ENCODE measurements around the gene PTK6. TPM values are rescaled to one million over a fixed set of nuclear protein-coding genes. Genes with fewer than 3 reads are reported as not detected.

Gene PTK6
- total RNA-seq, 1 donor from 2014 or later, result 0.33 TPM

DNA sequence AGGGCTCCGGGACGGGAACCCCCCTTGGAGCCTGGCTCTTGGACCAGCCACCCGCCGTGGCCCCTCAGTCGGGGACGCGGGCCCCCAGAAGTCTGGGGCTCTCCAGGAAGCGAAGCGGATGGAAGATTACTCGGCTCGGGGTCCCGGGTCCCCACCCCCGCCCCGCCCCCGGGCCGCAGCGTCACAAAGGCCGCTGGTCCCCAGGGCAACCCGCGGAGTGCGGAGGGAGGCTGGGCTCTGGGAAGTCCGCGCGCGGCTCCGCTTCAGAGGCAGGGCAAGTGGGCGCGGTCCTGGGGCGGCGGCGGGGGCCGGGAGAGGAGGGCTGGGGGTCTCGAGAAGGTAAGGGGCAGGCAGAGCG is 16.7 kb upstream of the PTK6 start, which contains the start of gene FNDC11:
Gene FNDC11 (plus strand): TSS at position 227 of the 358 bp plus-strand sequence. CDS start 1,505 bp downstream, outside the sequence.
- Histone ChIP-seq H3K4me3 (ENCODE audit: low read depth, low read length) (peak within 1 kb of the TSS; percentile 53), H3K36me3 (ENCODE audit: control insufficient read depth, insufficient read depth, low read length) (no peaks in the 10 kb centered on the region), H3K27me3 (ENCODE audit: control insufficient read depth, insufficient read depth, low read length) (peaks cover 19% of the 10 kb centered on the region)
- TF ChIP-seq, protein P1, sequence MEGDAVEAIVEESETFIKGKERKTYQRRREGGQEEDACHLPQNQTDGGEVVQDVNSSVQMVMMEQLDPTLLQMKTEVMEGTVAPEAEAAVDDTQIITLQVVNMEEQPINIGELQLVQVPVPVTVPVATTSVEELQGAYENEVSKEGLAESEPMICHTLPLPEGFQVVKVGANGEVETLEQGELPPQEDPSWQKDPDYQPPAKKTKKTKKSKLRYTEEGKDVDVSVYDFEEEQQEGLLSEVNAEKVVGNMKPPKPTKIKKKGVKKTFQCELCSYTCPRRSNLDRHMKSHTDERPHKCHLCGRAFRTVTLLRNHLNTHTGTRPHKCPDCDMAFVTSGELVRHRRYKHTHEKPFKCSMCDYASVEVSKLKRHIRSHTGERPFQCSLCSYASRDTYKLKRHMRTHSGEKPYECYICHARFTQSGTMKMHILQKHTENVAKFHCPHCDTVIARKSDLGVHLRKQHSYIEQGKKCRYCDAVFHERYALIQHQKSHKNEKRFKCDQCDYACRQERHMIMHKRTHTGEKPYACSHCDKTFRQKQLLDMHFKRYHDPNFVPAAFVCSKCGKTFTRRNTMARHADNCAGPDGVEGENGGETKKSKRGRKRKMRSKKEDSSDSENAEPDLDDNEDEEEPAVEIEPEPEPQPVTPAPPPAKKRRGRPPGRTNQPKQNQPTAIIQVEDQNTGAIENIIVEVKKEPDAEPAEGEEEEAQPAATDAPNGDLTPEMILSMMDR (IDR thresholded peaks at IDR 0.05; ENCODE audit: insufficient read depth, low read length, poor library complexity, severe bottlenecking), result no peak
- no peak for DNase-seq (ENCODE audit: low read depth)

DNA sequence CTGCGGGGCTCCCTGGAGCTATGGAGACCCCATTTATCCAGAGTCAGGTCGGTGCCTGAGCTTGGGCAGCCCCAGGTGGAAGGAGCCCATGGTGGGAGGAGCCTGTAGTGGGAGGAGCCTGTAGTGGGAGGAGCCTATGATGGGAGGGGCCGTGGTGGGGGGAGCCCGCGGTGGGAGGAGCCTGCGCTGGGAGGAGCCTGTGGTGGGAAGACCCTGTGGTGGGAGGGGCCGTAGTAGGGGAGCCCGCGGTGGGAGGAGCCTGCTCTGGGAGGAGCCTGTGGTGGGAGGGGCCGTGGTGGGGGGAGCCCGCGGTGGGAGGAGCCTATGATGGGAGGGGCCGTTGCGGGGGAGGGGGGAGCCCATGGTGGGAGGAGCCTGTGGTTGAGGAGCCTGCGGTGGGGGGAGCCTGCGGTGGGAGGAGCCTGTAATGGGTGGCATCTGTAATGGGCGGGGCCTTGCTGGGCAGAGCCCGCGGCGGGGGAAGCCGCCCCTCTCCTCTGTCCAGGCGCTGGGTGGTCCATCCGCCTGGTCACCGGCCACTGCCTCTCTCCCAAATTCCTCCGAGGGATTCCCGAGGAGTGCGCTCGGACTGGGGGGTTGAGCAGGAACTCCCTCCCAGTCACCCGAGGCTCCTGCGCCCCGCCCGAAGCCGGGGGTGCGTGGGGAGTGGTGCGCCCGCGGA is 16.2 kb upstream of the PTK6 start:
- Histone ChIP-seq H3K27me3 (ENCODE audit: control insufficient read depth, insufficient read depth, low read length) (peaks cover 24% of the 10 kb centered on the region), H3K36me3 (ENCODE audit: control insufficient read depth, insufficient read depth, low read length) (no peaks in the 10 kb centered on the region)
- DNase-seq (ENCODE audit: low read depth), result no peak

DNA sequence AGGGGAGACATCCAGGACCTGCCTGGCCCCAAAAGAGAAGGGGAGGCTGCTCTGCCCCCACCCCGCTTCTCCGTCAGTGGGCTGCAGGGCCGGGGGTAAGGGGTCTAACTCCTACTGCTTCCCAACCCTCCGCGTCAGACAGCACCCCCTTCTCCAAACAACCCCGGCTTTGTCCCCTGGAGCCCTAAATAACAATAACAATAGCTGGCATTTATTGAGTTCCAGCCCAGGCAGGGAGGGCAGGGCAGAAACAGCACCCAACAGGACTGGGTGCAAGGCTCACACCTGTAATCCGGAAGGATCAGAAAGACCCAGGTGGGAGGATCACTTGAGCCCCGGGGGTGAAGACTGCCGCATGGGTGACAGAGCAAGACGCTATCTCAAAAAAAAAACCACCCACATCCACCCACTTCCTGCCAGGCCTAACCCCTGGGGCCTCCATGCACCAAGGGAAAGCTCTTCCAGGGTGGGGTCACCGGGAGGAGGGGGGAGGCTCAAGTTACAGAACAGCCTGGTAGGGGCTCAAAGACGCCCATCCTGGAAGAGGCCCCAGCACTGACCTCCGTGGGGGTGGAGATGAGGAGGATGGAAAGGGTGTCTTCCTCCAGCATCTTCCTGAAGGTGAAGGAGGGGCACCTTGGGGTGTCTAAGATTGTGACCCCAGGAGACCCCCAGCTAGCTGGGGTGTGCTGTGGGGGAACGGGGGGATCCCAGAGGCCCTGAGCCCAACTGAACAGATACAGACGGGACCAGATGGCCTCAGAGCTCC is 15.5 kb upstream of the PTK6 start:
- Histone ChIP-seq H3K27me3 (ENCODE audit: control insufficient read depth, insufficient read depth, low read length) (peaks cover 31% of the 10 kb centered on the region), H3K36me3 (ENCODE audit: control insufficient read depth, insufficient read depth, low read length) (no peaks in the 10 kb centered on the region), H3K4me3 (ENCODE audit: low read depth, low read length) (no peak overlapping the region)
- TF ChIP-seq, protein P1 (IDR thresholded peaks at IDR 0.05; ENCODE audit: insufficient read depth, low read length, poor library complexity, severe bottlenecking), result no peak
- no peak for DNase-seq (ENCODE audit: low read depth)

More for the DNA sequence above, 16.2 kb upstream of the PTK6 start:
- peak overlapping the region; percentile 53 for H3K4me3 ChIP-seq (ENCODE audit: low read depth, low read length)
- TF ChIP-seq, protein P1 (IDR thresholded peaks at IDR 0.05; ENCODE audit: insufficient read depth, low read length, poor library complexity, severe bottlenecking), result no peak

DNA sequence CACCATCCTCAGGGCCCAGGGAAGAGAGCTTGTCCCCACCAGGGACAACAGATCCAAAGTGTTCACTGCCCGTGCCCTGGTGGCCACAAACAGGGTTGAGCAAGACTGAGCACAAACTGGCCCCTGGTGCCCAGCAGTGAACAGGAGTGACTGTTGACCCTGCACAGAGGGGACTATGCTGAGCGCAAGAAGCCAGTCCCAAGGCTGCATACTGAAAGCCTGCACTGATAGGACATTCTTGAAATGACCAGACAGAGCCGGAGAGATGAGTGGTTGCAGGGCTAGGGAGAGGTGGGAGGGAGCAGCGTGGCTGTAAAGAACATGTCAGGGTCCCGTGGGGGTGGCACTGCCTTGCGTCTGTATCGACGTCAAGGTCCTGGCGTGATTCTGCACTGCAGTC is 13.9 kb upstream of the PTK6 start:
- H3K4me3 ChIP-seq (ENCODE audit: low read depth, low read length), result no peak overlapping the region
- H3K36me3 ChIP-seq (ENCODE audit: control insufficient read depth, insufficient read depth, low read length), result no peaks in the 10 kb centered on the region
- no peak for DNase-seq (ENCODE audit: low read depth)
- TF ChIP-seq, protein P1 (IDR thresholded peaks at IDR 0.05; ENCODE audit: insufficient read depth, low read length, poor library complexity, severe bottlenecking), result no peak
- peaks cover 44% of the 10 kb centered on the region for H3K27me3 ChIP-seq (ENCODE audit: control insufficient read depth, insufficient read depth, low read length)

DNA sequence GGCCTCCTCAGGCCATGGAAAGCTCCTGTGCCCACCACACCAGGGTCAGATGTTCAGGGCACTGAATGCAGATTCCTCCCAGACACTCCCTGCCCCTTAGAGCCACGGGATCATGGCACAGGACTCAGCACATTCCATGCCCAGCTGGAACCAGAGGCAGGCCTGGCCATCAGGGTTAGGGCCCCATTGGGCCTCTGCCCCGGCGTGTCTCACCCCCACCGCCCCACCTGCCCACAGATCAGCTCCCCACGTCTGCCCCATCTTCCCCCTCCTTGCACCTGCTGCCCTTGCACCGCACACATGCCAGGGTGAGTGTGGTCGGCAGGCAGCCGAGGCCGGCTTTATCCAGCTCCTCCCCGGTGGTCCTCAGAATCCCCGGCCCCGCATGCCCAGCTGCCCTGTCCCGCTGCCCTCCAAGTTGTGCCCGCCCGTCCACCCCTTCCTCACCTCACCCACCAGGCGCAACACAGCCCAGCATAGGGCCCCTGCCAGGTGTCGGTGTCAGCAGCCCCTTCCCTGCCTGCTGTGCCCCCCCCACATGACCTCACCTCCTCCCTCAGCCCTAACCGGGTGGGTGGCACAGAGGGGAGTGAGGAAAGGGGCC is 12.6 kb upstream of the PTK6 start:
- TF ChIP-seq, protein P1 (IDR thresholded peaks at IDR 0.05; ENCODE audit: insufficient read depth, low read length, poor library complexity, severe bottlenecking), result no peak
- Histone ChIP-seq H3K4me3 (ENCODE audit: low read depth, low read length) (no peak overlapping the region), H3K36me3 (ENCODE audit: control insufficient read depth, insufficient read depth, low read length) (no peaks in the 10 kb centered on the region), H3K27me3 (ENCODE audit: control insufficient read depth, insufficient read depth, low read length) (peaks cover 41% of the 10 kb centered on the region)
- no peak for DNase-seq (ENCODE audit: low read depth)
